ENCODE data around the gene TSHZ3.

GRCh38 chr19:31254611-31255010 is 94.6 kb downstream of the TSHZ3 start:
- TF ChIP-seq POLR2A (IDR thresholded peaks at IDR 0.05; ENCODE audit: extremely low read depth, insufficient read length) (no peak), CTCF (IDR thresholded peaks at IDR 0.05; ENCODE audit: low read depth, low read length) (no peak), MAX (IDR thresholded peaks at IDR 0.05; ENCODE audit: low read depth, low read length) (no peak)
